Neutrophil (primary cell): ENCODE data around the gene BLVRA.
"Not testable (repeated sequence)": the region's sequence is repeated elsewhere in the genome, so short reads cannot be mapped to it uniquely, and the experiment has no call there.

ENCODE experiments used
- H3K27ac ChIP-seq: fragments of 200-600 bp; sonication (generic); 2 replicates; pipeline ENCODE4 v1.5.1; 2016; ENCODE audit warnings: mild to moderate bottlenecking, moderate library complexity
- H3K27me3 ChIP-seq: fragments of 200-600 bp; sonication (generic); 2 replicates; pipeline ENCODE4 v1.6.0; 2016; ENCODE audit warnings: mild to moderate bottlenecking
- H3K36me3 ChIP-seq: fragments of 200-600 bp; sonication (generic); 2 replicates; pipeline ENCODE4 v1.5.1; 2017
- H3K4me1 ChIP-seq, 2 experiments: fragments of 200-600 bp in 1 of 2; sonication (generic) in 1 of 2; 1 replicate in 1 of 2; 2 replicates in 1 of 2; pipeline versions ENCODE4 v1.5.1 to v1.6.1; 2013 to 2016; ENCODE audit warnings: low read depth in 1 of 2, low read length in 1 of 2, mild to moderate bottlenecking in 1 of 2, moderate library complexity in 1 of 2; ENCODE audit not compliant: control insufficient read depth in 1 of 2, insufficient read depth in 1 of 2
- H3K4me3 ChIP-seq, 2 experiments: fragments of 200-600 bp in 1 of 2; sonication (generic) in 1 of 2; 1 replicate in 1 of 2; 2 replicates in 1 of 2; pipeline ENCODE4 v1.5.1; 2013 to 2016; ENCODE audit warnings: low read depth in 1 of 2, low read length in 1 of 2, mild to moderate bottlenecking in 1 of 2, moderate library complexity in 1 of 2
- H3K9me3 ChIP-seq: fragments of 200-600 bp; sonication (generic); 2 replicates; pipeline ENCODE4 v1.5.1; 2016
- CTCF ChIP-seq: fragments of 200-600 bp; sonication (generic); IDR thresholded peaks from 2 replicates; pipeline ENCODE4 v1.5.1; 2016; ENCODE audit warnings: antibody characterized with exemption

The BLVRA gene

GRCh38 chr7:43768887-43769272 is 10.4 kb downstream of the BLVRA start:
- H3K27ac ChIP-seq: no peak overlapping the region
- H3K36me3 ChIP-seq: peaks cover 12% of the 10 kb centered on the region
- H3K9me3 ChIP-seq: no peaks in the 10 kb centered on the region
- H3K4me3 ChIP-seq: no peak overlapping the region
- H3K4me1 ChIP-seq: peaks cover 12 to 16% of the 10 kb centered on the region in 2 experiments
- no peaks in the 10 kb centered on the region for H3K27me3 ChIP-seq
- TF ChIP-seq CTCF: no peak

- Histone ChIP-seq H3K36me3 (peaks cover 12% of the 10 kb centered on the region), H3K27ac (no peak overlapping the region), H3K4me1 (peaks cover 8 to 12% of the 10 kb centered on the region in 2 experiments), H3K4me3 (no peak overlapping the region), H3K9me3 (no peaks in the 10 kb centered on the region), H3K27me3 (no peaks in the 10 kb centered on the region)
- no peak for TF ChIP-seq CTCF
These were observed 10.8 kb downstream of the BLVRA start for GRCh38 chr7:43769281-43769680.

- peaks cover 2 to 6% of the 10 kb centered on the region in 2 experiments for H3K4me1 ChIP-seq
- no peak overlapping the region for H3K4me3 ChIP-seq
- H3K36me3 ChIP-seq: peaks cover 12% of the 10 kb centered on the region
- H3K27me3 ChIP-seq: no peaks in the 10 kb centered on the region
- no peaks in the 10 kb centered on the region for H3K9me3 ChIP-seq
- no peak overlapping the region for H3K27ac ChIP-seq
- no peak for TF ChIP-seq CTCF
These were observed 11.4 kb downstream of the BLVRA start for GRCh38 chr7:43769791-43770465.

GRCh38 chr7:43771128-43771527 is 12.6 kb downstream of the BLVRA start:
- TF ChIP-seq CTCF: no peak
- Histone ChIP-seq H3K9me3 (no peaks in the 10 kb centered on the region), H3K27ac (no peak overlapping the region), H3K4me1 (no peaks in the 10 kb centered on the region), H3K36me3 (peaks cover 12% of the 10 kb centered on the region), H3K4me3 (no peak overlapping the region), H3K27me3 (no peaks in the 10 kb centered on the region)

GRCh38 chr7:43771573-43771972 is 13.1 kb downstream of the BLVRA start:
- Histone ChIP-seq H3K36me3 (peaks cover 12% of the 10 kb centered on the region), H3K4me1 (no peaks in the 10 kb centered on the region), H3K27me3 (no peaks in the 10 kb centered on the region), H3K4me3 (no peak overlapping the region), H3K27ac (no peak overlapping the region), H3K9me3 (no peaks in the 10 kb centered on the region)
- no peak for TF ChIP-seq CTCF

GRCh38 chr7:43773268-43773667 is 14.8 kb downstream of the BLVRA start:
- H3K4me1 ChIP-seq, H3K4me3 ChIP-seq, H3K27me3 ChIP-seq, H3K9me3 ChIP-seq, H3K27ac ChIP-seq: not testable (repeated sequence)
- H3K36me3 ChIP-seq: peaks cover 12% of the 10 kb centered on the region

- H3K4me3 ChIP-seq, H3K27ac ChIP-seq, H3K27me3 ChIP-seq, H3K9me3 ChIP-seq, H3K4me1 ChIP-seq: not testable (repeated sequence)
- peaks cover 17% of the 10 kb centered on the region for H3K36me3 ChIP-seq
These were observed 16.8 kb downstream of the BLVRA start for GRCh38 chr7:43775255-43775654.

GRCh38 chr7:43778293-43779044 is 20.0 kb downstream of the BLVRA start:
- not testable (repeated sequence) for H3K9me3 ChIP-seq, H3K36me3 ChIP-seq, H3K27me3 ChIP-seq, H3K4me3 ChIP-seq, H3K27ac ChIP-seq
- H3K4me1 ChIP-seq: peaks cover 8 to 15% of the 10 kb centered on the region in 2 experiments
